Measurements from ENCODE around the gene RP2.

RP2 gene

GRCh38 chrX:46927718-46928117 lies 90.9 kb downstream of the RP2 start:
- no peak for DNase-seq

DNA sequence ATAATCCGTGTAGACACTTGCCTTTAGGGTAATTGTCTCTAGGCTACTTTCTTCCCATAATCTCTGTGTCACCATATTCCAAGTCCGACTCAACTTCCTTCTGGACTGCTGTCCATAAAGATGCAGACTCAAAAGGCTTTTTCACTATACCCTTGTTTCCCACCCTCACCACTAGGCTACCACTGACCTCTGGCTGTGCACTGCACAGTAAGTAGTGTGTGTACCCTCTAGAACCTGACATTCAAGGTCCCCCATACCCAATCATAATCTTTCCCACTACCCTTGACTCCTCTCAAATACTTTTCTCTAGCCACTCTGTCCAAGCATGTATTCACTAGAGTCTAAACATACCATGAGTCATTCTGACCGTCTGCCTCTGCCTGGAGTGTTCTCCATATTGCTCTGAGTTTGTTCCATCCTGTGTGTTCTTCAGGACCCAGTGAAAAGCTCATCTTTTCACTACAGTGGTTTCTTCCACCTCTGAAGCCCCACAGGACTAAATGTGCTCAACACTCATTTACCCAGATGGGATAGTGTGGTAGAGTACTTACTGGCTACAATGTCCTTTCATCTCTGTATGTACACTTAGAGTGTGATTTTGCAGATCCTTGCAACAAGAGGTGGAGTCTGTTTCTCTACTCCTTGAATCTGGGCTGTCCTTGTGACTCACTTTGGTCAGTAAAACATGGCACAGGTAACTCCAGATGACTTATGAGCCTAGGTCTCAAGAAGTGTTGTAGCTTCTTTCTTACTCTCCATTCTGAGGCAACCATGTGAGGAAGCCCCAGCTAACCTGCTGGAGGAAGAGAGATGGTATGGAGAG lies 92.8 kb downstream of the RP2 start:
- no peak for DNase-seq
